ENCODE results near the gene NBPF3. TPM values are rescaled to one million over a fixed set of nuclear protein-coding genes. Genes with fewer than 3 reads are reported as not detected.
"Not testable (repeated sequence)": the region's sequence is repeated elsewhere in the genome, so short reads cannot be mapped to it uniquely, and the experiment has no call there.

NBPF3 gene, protein sequence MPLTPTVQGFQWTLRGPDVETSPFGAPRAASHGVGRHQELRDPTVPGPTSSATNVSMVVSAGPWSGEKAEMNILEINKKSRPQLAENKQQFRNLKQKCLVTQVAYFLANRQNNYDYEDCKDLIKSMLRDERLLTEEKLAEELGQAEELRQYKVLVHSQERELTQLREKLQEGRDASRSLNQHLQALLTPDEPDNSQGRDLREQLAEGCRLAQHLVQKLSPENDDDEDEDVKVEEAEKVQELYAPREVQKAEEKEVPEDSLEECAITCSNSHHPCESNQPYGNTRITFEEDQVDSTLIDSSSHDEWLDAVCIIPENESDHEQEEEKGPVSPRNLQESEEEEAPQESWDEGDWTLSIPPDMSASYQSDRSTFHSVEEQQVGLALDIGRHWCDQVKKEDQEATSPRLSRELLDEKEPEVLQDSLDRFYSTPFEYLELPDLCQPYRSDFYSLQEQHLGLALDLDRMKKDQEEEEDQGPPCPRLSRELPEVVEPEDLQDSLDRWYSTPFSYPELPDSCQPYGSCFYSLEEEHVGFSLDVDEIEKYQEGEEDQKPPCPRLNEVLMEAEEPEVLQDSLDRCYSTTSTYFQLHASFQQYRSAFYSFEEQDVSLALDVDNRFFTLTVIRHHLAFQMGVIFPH
- 6.7 TPM for total RNA-seq

DNA sequence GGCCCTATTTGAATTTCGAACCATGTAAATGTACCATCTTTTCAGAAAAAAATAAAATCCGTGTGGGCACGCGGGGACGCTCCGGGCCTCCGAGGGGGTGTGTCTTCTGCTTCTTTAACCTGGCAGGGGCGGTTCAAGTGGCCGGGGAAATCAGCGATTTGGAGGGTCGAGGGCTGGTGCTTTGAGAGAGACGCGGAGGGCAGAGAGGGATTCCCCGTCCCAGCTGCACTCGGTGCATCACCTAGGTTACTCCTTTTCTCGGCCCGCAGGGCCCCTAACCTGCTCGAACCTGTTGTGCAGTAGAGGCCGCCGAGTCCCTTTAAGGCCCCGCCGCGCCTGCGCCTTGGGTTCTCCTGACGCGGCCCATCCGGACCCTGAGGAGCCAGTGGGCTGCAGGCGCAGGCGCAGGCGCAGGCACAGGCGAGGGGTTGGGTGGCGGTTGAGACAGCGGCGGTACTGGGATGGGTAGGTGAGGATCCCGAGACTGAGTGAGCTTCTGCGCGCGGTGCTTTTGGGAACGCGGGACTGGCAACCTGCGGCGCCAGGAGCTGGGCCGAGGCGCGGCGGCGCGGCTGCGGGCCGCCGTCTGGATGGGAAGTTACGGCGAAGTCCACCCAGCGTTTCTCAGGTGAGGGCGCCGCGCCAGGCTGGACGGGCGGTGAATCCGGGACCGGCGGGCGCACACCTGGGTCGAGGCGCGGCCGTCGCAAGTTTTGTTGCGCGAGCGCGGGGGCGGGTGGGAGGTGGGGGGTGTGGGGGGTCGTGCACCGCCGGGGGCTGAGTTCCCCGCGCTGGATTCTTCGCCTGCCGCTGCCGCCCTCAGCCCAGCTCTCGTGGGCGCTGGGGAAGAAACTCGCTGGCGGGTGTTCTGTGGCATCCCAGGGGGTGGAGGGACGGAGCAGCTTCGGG lies at the start of gene NBPF3:
Gene NBPF3, plus strand, starts transcription at position 417 of the 909 bp plus-strand sequence. CDS start 4,950 bp downstream, outside the sequence.
- peak; percentile 97 for ATAC-seq

DNA sequence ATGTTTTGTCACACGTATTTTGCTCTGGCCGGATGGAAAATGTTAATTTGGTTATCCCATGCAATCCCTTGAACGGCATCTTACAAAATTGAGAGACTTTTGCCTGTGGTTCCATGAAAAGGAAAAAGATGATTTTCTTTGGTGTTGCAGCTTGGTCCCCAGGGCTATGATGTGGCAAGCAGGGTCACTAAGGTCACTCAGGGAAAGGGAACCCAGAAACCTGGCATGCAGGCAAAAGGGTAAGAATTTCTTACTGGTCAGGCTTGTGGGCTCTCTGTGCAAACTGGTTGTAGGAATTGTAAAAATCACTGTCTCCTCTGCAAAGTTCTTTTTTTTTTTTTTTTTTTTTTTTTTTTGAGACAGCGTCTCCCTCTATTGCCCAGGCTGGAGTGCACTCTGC lies 48.4 kb upstream of the NBPF3 start:
- ATAC-seq = no peak

DNA sequence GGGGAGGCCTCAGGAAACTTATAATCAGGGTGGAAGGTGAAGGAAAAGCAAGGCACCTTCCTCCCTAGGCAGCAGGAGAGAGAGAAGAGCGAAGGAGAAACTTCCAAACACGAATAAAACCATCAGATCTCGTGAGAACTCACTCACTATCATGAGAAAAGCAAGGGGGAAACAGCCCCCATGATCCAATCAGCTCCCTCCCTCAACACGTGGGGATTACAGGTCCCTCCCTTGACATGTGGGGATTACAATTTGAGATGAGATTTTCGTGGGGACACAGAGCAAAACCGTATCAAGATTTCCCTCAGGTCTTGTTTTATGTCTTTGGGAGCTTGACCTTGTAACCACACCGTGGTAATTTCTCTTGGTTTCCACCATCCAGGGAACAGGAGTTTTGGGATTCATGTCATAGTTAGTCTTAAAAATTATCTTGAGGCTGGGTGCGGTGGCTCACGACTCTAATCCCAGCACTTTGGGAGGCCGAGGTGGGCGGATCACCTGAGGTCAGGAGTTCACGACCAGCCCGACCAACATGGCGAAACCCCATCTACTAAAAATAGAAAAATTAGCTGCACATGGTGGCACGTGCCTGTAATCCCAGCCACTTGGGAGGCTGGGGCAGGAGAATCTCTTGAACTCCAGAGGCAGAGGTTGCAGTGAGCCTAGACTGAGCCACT lies 47.2 kb upstream of the NBPF3 start:
- ATAC-seq = no peak

DNA sequence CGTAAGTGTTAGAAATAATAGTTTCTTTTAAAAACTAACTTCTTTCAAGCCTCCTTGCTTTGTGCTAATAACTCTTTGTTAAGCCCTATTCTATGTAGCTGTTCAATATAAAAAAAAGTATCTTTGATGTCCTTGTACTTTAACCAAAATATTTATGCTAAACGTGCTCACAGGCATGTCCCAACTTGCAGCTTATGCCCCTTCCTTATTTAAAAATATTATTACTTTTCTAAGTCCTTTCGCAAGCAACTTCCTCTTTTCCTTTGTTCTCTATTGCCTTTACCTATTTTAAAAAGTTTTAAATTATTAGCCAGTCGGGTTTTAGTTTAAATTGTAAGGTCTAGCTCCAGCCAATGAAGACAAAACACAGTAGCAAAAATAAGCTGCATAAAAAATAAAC lies 43.4 kb upstream of the NBPF3 start:
- ATAC-seq = no peak

DNA sequence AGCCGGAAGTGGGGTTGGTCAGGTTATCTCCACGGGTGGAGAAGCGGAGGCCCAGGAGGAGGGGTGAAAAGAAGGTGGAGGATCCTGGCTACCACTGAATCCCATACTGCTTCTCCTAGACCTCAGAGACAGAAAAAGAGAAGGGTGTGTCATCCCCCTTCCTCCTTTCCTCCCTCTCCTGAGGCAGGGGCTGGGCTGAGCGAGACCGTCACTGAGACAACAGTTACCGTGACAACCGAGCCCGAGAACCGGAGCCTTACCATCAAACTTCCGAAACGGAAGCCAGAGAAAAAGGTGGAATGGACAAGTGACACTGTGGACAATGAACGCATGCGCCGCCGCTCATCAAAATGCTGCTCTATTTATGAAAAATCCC lies 42.1 kb upstream of the NBPF3 start:
- no peak for ATAC-seq

DNA sequence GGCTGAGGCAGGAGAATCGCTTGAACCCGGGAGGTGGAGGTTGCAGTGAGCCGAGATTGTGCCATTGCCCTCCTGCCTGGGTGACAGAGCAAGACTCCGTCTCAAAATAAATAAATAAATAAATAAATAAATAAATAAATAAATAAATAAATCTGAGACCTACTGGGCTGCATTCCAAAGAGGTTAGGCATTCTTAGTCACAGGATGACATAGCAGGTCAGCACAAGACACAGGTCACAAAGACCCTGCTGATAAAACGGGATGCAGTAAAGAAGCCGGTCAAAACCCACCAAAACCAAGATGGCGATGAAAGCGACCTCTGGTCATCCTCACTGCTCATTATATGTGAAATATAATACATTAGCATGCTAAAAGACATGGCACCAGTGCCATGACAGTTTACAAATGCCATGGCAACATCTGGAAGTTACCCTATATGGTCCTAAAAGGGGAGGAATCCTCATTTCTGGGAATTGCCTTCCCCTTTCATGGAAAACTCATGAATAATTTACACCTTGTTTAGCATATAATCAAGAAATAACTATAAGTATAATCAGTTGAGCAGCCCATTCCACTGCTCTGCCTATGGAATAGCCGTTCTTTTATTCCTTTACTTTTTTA lies 38.1 kb upstream of the NBPF3 start:
- ATAC-seq = not testable (repeated sequence)

DNA sequence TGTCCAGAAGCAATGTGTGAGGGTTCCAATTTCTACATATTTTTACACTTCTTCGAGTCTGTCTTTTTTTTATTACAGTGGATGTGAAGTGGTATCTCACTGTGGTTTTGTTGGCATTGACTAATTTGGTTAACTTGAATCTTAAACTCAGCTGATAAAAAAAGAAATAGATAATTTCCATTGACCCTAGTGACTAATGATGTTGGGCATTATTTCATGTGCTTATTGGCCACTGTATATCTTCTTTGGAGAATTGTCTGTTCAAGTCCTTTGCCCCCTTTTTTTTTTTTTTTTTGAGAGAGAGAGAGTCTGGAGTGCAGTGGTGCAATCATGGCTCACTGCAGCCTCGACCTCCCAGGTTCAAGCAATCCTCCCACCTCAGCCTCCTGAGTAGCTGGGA lies 33.3 kb upstream of the NBPF3 start:
- ATAC-seq = no peak

DNA sequence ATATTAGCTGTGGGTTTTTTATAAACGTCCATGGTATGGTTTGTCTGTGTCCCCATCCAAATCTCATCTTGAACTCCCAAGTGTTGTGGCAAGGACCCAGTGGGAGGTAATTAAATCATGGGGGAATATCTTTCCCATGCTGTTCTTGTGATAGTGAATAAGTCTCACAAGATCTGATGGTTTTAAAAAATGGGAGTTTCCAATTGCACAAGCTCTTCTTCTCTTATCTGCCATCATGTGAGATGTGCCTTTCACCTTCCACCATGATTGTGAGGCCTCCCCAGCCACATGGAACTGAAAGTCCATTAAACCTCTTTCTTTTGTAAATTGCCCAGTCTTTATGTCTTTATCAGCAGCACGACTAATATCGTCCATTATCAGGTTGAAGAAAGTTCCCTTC lies 30.0 kb upstream of the NBPF3 start:
- not testable (repeated sequence) for ATAC-seq

DNA sequence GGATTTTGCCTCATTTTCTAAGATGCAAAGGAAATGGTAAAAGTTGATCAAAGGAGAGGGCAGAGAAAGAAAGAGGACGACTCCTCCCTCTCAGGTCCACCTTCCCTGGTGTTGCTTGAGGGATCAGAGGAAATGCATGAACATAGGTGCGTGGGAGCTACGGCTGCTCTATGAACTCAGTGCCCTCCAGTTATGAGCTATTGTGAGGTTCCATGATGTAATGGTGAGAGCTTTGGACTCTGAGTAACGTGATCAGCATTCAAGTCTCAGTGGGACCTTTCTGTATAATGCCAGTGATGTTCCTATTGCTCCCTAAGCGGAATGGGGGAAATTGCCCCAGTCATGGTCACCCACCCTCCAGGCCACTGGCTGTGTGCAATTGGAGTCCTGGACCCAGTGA lies 25.9 kb upstream of the NBPF3 start:
- ATAC-seq = no peak

DNA sequence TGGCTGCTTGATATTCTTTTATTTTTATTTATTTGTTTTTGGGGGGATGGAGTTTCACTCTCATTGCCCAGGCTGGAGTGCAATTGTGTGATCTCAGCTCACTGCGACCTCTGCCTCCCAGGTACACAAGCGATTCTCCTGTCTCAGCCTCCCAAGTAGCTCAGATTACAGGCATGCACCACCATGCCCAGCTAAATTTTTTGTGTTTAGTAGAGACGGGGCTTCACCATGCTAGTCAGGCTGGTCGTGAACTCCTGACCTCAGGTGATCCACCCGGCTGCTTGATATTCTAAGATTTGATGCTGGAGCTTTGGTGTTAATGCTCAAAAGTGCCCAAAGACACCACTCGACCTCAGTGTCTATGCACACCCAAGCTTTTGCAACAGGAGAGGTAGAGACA lies 19.6 kb upstream of the NBPF3 start:
- not testable (repeated sequence) for ATAC-seq

DNA sequence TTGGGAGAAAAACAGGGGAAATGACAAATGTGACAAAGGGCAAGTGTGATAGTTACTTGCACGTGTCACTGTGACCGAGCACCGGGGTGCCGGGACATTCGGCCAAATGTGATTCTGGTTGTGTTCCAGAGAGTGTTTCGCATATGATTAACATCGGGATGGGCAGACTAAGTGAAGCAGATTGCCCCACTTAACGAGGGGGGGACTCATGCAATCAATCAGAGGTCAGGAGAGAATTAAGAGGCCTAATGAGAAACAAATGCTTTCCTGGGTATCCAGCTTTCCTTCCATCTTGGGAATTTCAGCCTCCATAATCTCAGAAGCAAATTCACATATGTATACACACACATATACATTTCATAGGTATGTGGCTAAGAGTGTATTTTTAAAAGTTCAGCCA lies 18.6 kb upstream of the NBPF3 start:
- not testable (repeated sequence) for ATAC-seq

DNA sequence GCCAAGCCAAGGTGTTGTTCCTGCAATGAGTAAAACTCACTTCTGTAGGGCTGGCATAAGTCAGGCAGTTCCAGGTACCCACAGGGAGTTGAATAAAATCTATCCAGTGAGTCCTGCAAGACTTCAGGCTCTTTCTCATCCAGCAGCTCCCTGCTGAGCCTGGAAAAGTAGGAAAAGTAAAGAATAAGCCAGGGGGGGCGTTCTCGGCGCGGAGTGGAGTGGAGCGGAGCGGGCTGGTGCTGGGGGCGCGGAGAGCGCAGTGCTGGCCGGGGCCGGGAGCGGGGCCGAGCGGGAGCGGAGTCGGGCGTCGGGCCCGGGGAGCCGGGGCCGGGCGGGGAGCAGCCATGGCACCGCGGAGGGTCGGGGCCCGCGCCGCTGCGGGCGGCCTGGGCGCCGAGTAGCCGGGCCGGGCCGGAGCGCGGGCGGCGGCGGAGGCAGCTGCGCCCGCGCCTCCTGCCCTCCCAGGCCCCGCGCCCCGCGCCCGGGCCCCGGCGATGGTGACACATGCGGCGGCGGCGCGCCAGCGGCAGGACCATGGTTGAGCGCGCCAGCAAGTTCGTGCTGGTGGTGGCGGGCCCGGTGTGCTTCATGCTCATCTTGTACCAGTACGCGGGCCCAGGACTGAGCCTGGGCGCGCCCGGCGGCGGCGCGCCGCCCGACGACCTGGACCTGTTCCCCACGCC lies 12.0 kb upstream of the NBPF3 start:
- ATAC-seq = peak; percentile 46

DNA sequence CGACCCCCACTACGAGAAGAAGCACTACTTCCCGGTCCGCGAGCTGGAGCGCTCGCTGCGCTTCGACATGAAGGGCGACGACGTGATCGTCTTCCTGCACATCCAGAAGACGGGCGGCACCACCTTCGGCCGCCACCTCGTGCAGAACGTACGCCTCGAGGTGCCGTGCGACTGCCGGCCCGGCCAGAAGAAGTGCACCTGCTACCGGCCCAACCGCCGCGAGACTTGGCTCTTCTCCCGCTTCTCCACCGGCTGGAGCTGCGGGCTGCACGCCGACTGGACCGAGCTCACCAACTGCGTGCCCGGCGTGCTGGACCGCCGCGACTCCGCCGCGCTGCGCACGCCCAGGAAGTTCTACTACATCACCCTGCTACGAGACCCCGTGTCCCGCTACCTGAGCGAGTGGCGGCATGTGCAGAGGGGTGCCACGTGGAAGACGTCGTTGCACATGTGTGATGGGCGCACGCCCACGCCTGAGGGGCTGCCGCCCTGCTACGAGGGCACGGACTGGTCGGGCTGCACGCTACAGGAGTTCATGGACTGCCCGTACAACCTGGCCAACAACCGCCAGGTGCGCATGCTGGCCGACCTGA lies 11.4 kb upstream of the NBPF3 start:
- ATAC-seq = peak; percentile 54

DNA sequence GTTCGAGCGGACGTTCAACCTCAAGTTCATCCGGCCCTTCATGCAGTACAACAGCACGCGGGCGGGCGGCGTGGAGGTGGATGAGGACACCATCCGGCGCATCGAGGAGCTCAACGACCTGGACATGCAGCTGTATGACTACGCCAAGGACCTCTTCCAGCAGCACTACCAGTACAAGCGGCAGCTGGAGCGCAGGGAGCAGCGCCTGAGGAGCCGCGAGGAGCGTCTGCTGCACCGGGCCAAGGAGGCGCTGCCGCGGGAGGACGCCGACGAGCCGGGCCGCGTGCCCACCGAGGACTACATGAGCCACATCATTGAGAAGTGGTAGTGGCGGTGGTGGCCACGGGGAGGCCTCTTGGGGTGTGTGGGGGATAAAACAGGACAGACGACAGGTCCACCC lies 10.7 kb upstream of the NBPF3 start:
- not testable (repeated sequence) for ATAC-seq

DNA sequence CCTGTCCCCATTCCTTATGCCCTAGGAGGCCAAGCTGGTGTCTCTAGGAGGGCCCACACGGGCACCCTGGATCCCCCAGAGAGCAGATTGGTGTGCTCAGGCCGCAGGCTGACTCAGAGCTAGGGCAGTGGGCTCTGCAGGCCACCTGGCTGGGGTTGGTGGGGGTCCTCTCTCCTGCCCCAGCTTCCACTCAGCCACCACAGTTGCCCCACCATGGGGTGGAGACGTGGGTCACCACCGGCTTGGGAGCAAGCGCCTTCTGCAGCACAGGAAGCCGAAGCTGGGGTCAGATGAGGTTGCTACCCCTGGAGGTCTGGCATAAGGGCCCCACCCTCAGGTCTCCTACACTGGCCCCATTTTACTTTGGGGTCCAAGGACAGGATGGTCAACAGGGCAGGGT lies 9.1 kb upstream of the NBPF3 start:
- ATAC-seq = not testable (repeated sequence)

DNA sequence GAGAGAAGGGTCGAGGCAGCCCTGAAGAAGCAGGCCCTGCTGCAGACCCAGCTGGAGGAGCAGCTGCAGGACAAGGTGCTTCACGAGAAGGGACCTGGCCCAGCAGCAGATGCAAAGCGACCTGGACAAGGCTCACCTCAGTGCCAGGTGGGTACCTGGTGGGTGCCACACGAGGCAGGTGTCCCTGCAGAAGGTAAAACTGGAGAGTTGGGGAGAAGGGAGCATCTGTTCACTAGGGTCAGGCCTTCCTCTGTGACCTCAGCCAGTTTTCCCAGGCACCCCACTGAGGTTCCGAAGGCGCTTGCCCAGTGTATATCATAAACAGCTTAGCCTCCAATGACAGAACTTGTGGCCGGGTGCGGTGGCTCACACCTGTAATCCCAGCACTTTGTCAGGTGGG lies 5.5 kb upstream of the NBPF3 start:
- no peak for ATAC-seq

DNA sequence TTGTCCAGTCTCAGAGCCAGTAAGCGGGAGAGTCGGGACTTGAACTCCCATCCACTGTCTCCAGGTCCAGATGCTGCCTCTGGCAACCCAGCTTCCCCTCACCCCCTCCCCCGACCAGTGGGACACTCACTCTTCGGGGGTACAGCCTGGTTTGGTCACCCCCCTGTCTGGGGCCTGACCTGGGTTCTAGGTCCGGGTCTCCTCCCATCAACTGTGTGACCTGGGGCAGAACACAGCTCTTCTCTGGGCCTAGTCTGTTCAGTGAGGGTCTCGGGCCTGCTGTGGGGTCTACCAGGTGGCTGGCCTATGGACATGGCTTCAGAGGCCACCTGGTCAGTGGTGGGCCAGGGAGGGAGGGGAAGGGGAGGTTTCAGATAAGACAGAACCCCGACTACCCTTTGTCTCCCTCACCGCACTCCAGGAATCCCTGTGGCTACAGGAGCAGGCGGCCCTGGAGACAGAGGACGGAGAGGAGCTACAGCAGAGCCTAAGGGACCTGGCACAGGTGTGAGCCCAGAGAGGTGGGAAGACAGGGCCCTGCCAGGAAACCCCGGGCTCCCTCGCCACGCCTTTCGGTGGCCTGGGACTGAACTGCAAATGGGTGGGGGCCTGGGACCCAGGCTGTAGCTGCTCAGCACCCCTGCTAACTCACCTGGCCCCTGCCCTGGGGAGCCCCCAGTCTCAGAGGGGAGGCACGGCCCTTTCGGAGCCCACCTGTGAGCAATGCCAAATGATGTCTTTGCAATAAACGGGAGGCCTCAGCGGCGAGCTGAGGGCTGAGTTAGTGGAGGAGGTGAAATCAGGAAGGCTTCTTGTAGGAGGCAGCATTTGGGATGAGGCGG lies 4.1 kb upstream of the NBPF3 start:
- no peak for ATAC-seq

DNA sequence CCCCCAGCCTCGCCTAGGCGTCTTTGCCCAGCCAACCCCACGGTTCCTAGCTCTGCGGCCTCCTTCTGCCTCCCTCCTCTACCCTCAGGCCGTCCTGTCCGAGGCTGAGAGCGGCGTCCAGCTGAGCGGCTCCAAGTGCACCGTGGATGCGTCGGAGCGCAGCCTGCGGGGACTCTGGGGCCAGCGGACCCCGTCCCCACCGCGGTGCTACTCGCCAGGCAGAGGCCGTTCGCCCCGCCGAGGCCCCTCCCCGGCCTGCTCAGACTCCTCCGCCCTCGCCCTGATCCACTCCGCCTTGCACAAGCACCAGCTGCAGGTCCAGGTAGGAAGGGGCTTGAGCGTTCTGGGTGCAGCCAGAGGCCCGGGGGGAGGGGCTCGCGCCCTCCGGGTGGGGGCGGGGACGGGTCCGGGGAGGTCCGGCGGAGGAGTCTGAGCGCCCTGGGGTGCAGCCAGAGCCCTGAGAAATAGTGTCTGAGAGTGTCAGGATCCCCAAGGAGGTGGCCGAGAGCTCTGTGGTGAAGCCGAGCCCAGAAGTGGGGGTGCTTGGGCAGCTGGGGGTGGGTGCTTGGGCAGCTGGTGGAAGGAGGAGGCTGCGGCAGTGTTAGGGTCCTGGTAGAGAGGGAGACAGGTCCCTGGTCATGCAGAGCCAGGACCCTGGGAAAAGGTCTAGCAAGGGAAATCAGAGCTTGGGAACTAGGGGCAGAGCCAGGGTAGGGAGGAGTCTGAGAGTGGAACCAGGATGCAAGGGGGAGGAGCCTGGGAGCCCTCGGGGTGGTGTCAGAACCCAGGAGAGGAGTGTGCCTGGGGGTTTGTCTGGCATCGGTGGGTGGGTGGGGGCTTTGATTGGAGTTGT lies 3.2 kb upstream of the NBPF3 start:
- peak; percentile 21 for ATAC-seq

DNA sequence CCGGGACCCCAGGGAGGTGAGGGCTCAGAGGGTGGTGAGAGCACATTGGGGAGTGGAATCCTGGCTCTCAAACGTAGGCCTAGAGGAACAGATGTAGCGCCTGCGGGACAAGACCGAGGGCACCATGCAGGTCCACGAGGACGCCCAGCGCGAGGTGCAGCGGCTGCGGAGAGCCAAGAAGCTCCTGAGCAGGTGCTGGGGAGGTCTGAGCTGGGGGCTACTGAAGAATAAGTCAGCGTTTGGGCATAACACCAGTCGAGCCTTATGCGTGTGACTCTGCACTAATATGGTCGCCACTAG lies 2.6 kb upstream of the NBPF3 start:
- ATAC-seq = no peak

Measured in esophagus mucosa (tissue), 1 donor.